Mucosa of descending colon (tissue), 3 donors: ENCODE data around the gene RCN1. TPM values are rescaled to one million over a fixed set of nuclear protein-coding genes. Genes with fewer than 3 reads are reported as not detected.

Source experiments
- ATAC-seq: fragments of 200-7000 bp; cut with Tn5 transposase; one replicate; pipeline ENCODE4 v1.9.1; 2020; ENCODE audit warnings: mild to moderate bottlenecking, moderate library complexity
- DNase-seq, 3 donors: peaks; one replicate each; pipeline ENCODE4 v3.0.0-alpha.2; 2020
- H3K36me3 ChIP-seq: fragments of 200-600 bp; one replicate; pipeline ENCODE4 v1.8.0; 2021; ENCODE audit warnings: low read depth, mild to moderate bottlenecking
- H3K4me1 ChIP-seq: fragments of 200-600 bp; one replicate; pipeline ENCODE4 v1.8.0; 2021; ENCODE audit warnings: low read depth, mild to moderate bottlenecking
- H3K4me3 ChIP-seq: fragments of 200-600 bp; one replicate; pipeline ENCODE4 v1.8.0; 2021; ENCODE audit warnings: mild to moderate bottlenecking
- H3K9me3 ChIP-seq: fragments of 200-600 bp; one replicate; pipeline ENCODE4 v1.8.0; 2021; ENCODE audit warnings: mild to moderate bottlenecking
- CTCF ChIP-seq: fragments of 200-600 bp; IDR thresholded peaks from one replicate; pipeline ENCODE4 v1.8.0; 2022; ENCODE audit warnings: antibody characterized with exemption, mild to moderate bottlenecking
- intact Hi-C, 2 donors: fragments of 100-400 bp; cut with DNase I in 1 of 2; cut with micrococcal nuclease in 1 of 2; formaldehyde crosslinking; loops; one replicate each; pipeline versions ENCODE4 v1.11.0 to v1.11.1; 2022; cut with DNase I, micrococcal nuclease
- total RNA-seq, 3 donors: library from RNA; stranded (reverse); fragmentation: NEBNext Ultra II Directional in 2 of 3; extraction: Animal tissue kit (Norgen Biotek cat#: 25700) in 2 of 3; gene quantifications; one replicate each; pipeline versions ENCODE4 v1.2.1 to v1.2.4, GENCODE V29; 2021 to 2023
- donor health status: DM: no; HTN: no; CAD: no; lungs with moderate emphysema.
- donor health status: DM: no; HTN: no; CAD: no.
- donor health status: DM: no; HTN: yes; CAD: no.

RCN1 gene
- total RNA-seq, 3 donors from 2014 or later = 34.2 to 46.4 (median 40.1) TPM

GRCh38 chr11:32071811-32072210 lies 19.1 kb upstream of the RCN1 start:
- ATAC-seq (peak; percentile 30), DNase-seq (no peak)
- Histone ChIP-seq H3K9me3 (no peaks in the 10 kb centered on the region), H3K36me3 (no peaks in the 10 kb centered on the region), H3K4me1 (no peaks in the 10 kb centered on the region), H3K4me3 (no peak overlapping the region)
- intact Hi-C loops = no loop called here
- no peak for TF ChIP-seq CTCF

- TF ChIP-seq CTCF = no peak
- ATAC-seq (no peak), DNase-seq (no peak)
- H3K4me3 ChIP-seq = no peak overlapping the region
- H3K36me3 ChIP-seq = no peaks in the 10 kb centered on the region
- intact Hi-C loops = no loop called here
- no peaks in the 10 kb centered on the region for H3K4me1 ChIP-seq
- no peaks in the 10 kb centered on the region for H3K9me3 ChIP-seq
Measured at GRCh38 chr11:32072872-32073643, 17.8 kb upstream of the RCN1 start.

GRCh38 chr11:32073644-32074026 lies 17.2 kb upstream of the RCN1 start:
- no peaks in the 10 kb centered on the region for H3K9me3 ChIP-seq
- intact Hi-C loops = no loop called here
- H3K4me3 ChIP-seq = no peak overlapping the region
- no peaks in the 10 kb centered on the region for H3K36me3 ChIP-seq
- no peaks in the 10 kb centered on the region for H3K4me1 ChIP-seq
- ATAC-seq (no peak), DNase-seq (no peak)
- no peak for TF ChIP-seq CTCF

GRCh38 chr11:32079553-32079952 lies 11.3 kb upstream of the RCN1 start:
- intact Hi-C loops = no loop called here
- no peaks in the 10 kb centered on the region for H3K36me3 ChIP-seq
- ATAC-seq (no peak), DNase-seq (no peak)
- TF ChIP-seq CTCF = no peak
- H3K4me3 ChIP-seq = no peak overlapping the region
- no peaks in the 10 kb centered on the region for H3K4me1 ChIP-seq
- H3K9me3 ChIP-seq = no peaks in the 10 kb centered on the region

GRCh38 chr11:32080361-32080980 lies 10.4 kb upstream of the RCN1 start:
- Histone ChIP-seq H3K9me3 (no peaks in the 10 kb centered on the region), H3K4me3 (no peak overlapping the region), H3K4me1 (no peaks in the 10 kb centered on the region), H3K36me3 (no peaks in the 10 kb centered on the region)
- ATAC-seq = no peak
- DNase-seq = no peak
- intact Hi-C loops = no loop called here
- no peak for TF ChIP-seq CTCF
